Endothelial cell of umbilical vein (primary cell): ENCODE measurements around the gene LRRN3. TPM values are rescaled to one million over a fixed set of nuclear protein-coding genes. Genes with fewer than 3 reads are reported as not detected.

Experiments used
- BruUV-seq: library from RNA; stranded (reverse); fragments of 400-500 nt; replicated peaks from 2 replicates; lab custom pipeline; 2021; lab: Mats Ljungman, UMichigan
- CTCF ChIA-PET: fragments of 300-600, 350-600 bp; sonication (Branson Sonifier 250); formaldehyde crosslinking; loops from one replicate; lab custom pipeline; 2021; ENCODE audit warnings: antibody characterized with exemption, inconsistent platforms; lab: Charles Lee
- POLR2A ChIA-PET: fragments of 300-600, 350-600 bp; sonication (Branson Sonifier 250); formaldehyde crosslinking; loops from one replicate; lab custom pipeline; 2021; ENCODE audit warnings: antibody characterized with exemption, inconsistent platforms; lab: Charles Lee
- DNase-seq: peaks from one replicate; pipeline ENCODE4 v3.0.0-alpha.2; 2011; ENCODE audit warnings: low read depth, low spot score
- FAIRE-seq: peaks from 2 replicates; lab custom pipeline; 2011; peaks lifted over from hg19 to GRCh38; lab: Jason Lieb, UNC
- H2AFZ ChIP-seq: 2 replicates; pipeline ENCODE4 v1.6.0; 2012; ENCODE audit warnings: low read depth, low read length, control low read depth, inconsistent platforms
- H3K27ac ChIP-seq: 2 replicates; pipeline ENCODE4 v1.5.1; 2011; ENCODE audit warnings: low read depth, mild to moderate bottlenecking, control low read depth, low read length, moderate library complexity; ENCODE audit not compliant: insufficient read depth
- H3K27me3 ChIP-seq, 2 experiments: 2 replicates each; pipeline versions ENCODE4 v1.6.0 to v1.6.1; 2011; ENCODE audit warnings: low read length in 2 of 2, mixed read lengths in 1 of 2; ENCODE audit not compliant: control insufficient read depth in 2 of 2, insufficient read depth in 2 of 2
- H3K36me3 ChIP-seq, 2 experiments: 2 replicates in 1 of 2; 3 replicates in 1 of 2; pipeline ENCODE4 v1.5.1; 2011; ENCODE audit warnings: low read length in 2 of 2, mild to moderate bottlenecking in 1 of 2, moderate library complexity in 1 of 2; ENCODE audit not compliant: control insufficient read depth in 2 of 2, insufficient read depth in 2 of 2; ENCODE audit errors: extremely low read depth in 1 of 2
- H3K4me1 ChIP-seq: 3 replicates; pipeline ENCODE4 v1.5.1; 2011; ENCODE audit warnings: mild to moderate bottlenecking, low read length; ENCODE audit not compliant: control insufficient read depth, insufficient read depth; ENCODE audit errors: extremely low read depth
- H3K4me2 ChIP-seq: 2 replicates; pipeline ENCODE4 v1.6.1; 2011; ENCODE audit warnings: low read length, control low read depth, mixed read lengths; ENCODE audit not compliant: insufficient read depth
- H3K4me3 ChIP-seq, 3 experiments: fragments of 200-600 bp in 1 of 3; sonication (generic), shearing (Covaris generic) in 1 of 3; replicated peaks in 1 of 3; 2 replicates each; pipeline ENCODE4 v1.5.1; 2011 to 2016; ENCODE audit warnings: control low read depth in 3 of 3, low read length in 3 of 3, mild to moderate bottlenecking in 2 of 3, inconsistent platforms in 1 of 3, low read depth in 1 of 3, moderate library complexity in 1 of 3; ENCODE audit not compliant: insufficient read depth in 1 of 3
- H3K79me2 ChIP-seq: 2 replicates; pipeline ENCODE4 v1.6.0; 2012; ENCODE audit warnings: low read length, inconsistent platforms; ENCODE audit not compliant: control insufficient read depth, insufficient read depth
- H3K9ac ChIP-seq: replicated peaks from 2 replicates; pipeline ENCODE3; 2011; ENCODE audit warnings: low read length, control low read depth; ENCODE audit not compliant: insufficient read depth; ENCODE audit errors: extremely low read depth
- H3K9me1 ChIP-seq: replicated peaks from 3 replicates; pipeline ENCODE4 v1.6.0; 2011; ENCODE audit warnings: mild to moderate bottlenecking, low read length; ENCODE audit not compliant: control insufficient read depth, insufficient read depth; ENCODE audit errors: extremely low read depth
- H3K9me3 ChIP-seq: replicated peaks from 2 replicates; pipeline ENCODE4 v1.5.1; 2012; ENCODE audit warnings: low read length, inconsistent platforms; ENCODE audit not compliant: control insufficient read depth, insufficient read depth
- H4K20me1 ChIP-seq: replicated peaks from 2 replicates; pipeline ENCODE3; 2011; ENCODE audit warnings: mild to moderate bottlenecking, low read length; ENCODE audit not compliant: control insufficient read depth, insufficient read depth; ENCODE audit errors: extremely low read depth
- CTCF ChIP-seq, 2 donors: IDR thresholded peaks; 1 replicate in 1 of 2; 2 replicates in 1 of 2; pipeline ENCODE4 v1.5.1; 2011; ENCODE audit warnings: low read length in 2 of 2, mild to moderate bottlenecking in 2 of 2, moderate library complexity in 2 of 2, control low read depth in 1 of 2, inconsistent platforms in 1 of 2, low read depth in 1 of 2; ENCODE audit not compliant: insufficient read depth in 1 of 2; ENCODE audit errors: extremely low read depth in 1 of 2
- EZH2 ChIP-seq: IDR thresholded peaks from 2 replicates; pipeline ENCODE4 v1.6.1; 2012; ENCODE audit warnings: borderline replicate concordance, low read depth, mild to moderate bottlenecking, moderate library complexity, low read length, inconsistent platforms; ENCODE audit not compliant: severe bottlenecking
- FOS ChIP-seq: IDR thresholded peaks from 2 replicates; pipeline ENCODE4 v1.6.1; 2011; ENCODE audit warnings: mild to moderate bottlenecking, low read length, moderate library complexity, borderline replicate concordance; ENCODE audit not compliant: insufficient read depth
- GATA2 ChIP-seq: IDR thresholded peaks from 2 replicates; pipeline ENCODE4 v1.7.0; 2011; ENCODE audit warnings: low read depth, mild to moderate bottlenecking, moderate library complexity, mixed read lengths, low read length; ENCODE audit not compliant: insufficient read length, insufficient read depth
- JUN ChIP-seq: IDR thresholded peaks from 2 replicates; pipeline ENCODE4 v1.6.1; 2011; ENCODE audit warnings: borderline replicate concordance, low read depth; ENCODE audit not compliant: insufficient read length, insufficient read depth
- MAX ChIP-seq: IDR thresholded peaks from 2 replicates; pipeline ENCODE4 v1.6.1; 2011; ENCODE audit not compliant: insufficient read depth, insufficient read length
- MYC ChIP-seq: IDR thresholded peaks from one replicate; pipeline ENCODE4 v1.6.1; 2011; ENCODE audit warnings: mild to moderate bottlenecking, low read depth, low read length
- POLR2A ChIP-seq: IDR thresholded peaks from 2 replicates; pipeline ENCODE4 v1.6.1; 2012; ENCODE audit warnings: low read depth, mild to moderate bottlenecking, control low read depth, low read length
- POLR2AphosphoS5 ChIP-seq: IDR thresholded peaks from 2 replicates; pipeline ENCODE4 v1.6.1; 2012; ENCODE audit warnings: low read depth, mild to moderate bottlenecking, control low read depth, low read length, moderate library complexity; ENCODE audit not compliant: insufficient read depth
- dilution Hi-C: fragments of 300-500 bp; cut with MboI; formaldehyde crosslinking; loops from one replicate; pipeline ENCODE4 v1.15.0; 2019; ENCODE audit warnings: low sequenced_read_pairs; ENCODE audit not compliant: extremely low pct_ligation_motif_present
- intact Hi-C: fragments of 100-400 bp; cut with micrococcal nuclease; formaldehyde crosslinking; loops from one replicate; pipeline ENCODE4 v1.10.0; 2022
- polyA plus RNA-seq, 4 experiments: library from polyadenylated mRNA; depleted of rRNA in 3 of 4; stranded (reverse) in 3 of 4; unstranded in 1 of 4; fragments of >200 nt; gene quantifications; 2 replicates each; pipeline versions ENCODE4 v1.2.1 to v1.2.3, GENCODE V29; 2011 to 2012; ENCODE audit warnings: missing spikeins in 1 of 4
- total RNA-seq: library from RNA; stranded (reverse); gene quantifications from 2 replicates; pipeline ENCODE4 v1.2.3, GENCODE V29; 2021

The LRRN3 gene
- total and polyA plus RNA-seq, 2 donors (not counting 3 experiments of a cell fraction or from before 2014, with no cell fraction given) = not detected

GRCh38 chr7:111089822-111090426, 1.0 kb upstream of the LRRN3 start:
- Histone ChIP-seq H2AFZ (no peak overlapping the region), H3K79me2 (no peaks in the 10 kb centered on the region), H3K36me3 (no peaks in the 10 kb centered on the region), H3K9me3 (no peaks in the 10 kb centered on the region), H3K4me1 (peaks cover 3% of the 10 kb centered on the region), H3K27ac (no peak overlapping the region), H3K4me3 (no peak overlapping the region), H3K9ac (no peak overlapping the region), H3K4me2 (no peak overlapping the region), H3K9me1 (no peaks in the 10 kb centered on the region), H4K20me1 (no peaks in the 10 kb centered on the region), H3K27me3 (no peaks in the 10 kb centered on the region)
- BruUV-seq = no TSS peak
- dilution Hi-C loops = no loop called here
- DNase-seq = peak; percentile 54
- no peak for FAIRE-seq
- peak; percentile 44 to 52 for TF ChIP-seq CTCF (IDR thresholded peaks at IDR 0.05; ENCODE audit: extremely low read depth in 1 of 2, insufficient read depth in 1 of 2, low read depth in 1 of 2, low read length in 2 of 2)
- TF ChIP-seq POLR2A = no peak
- CTCF ChIA-PET = interaction anchor here (0.9 kb wide), 1 partner anchor 8 kb away, joined by 4 read pairs; no protein-coding TSS in a partner anchor
- intact Hi-C loops = loop anchor here (1.0 to 10.0 kb wide), 5 partner anchors 59 to 647 kb away; partner anchors contain the start of gene IMMP2L
- POLR2A ChIA-PET = no interaction called here

- Histone ChIP-seq H3K36me3 (no peaks in the 10 kb centered on the region), H3K27me3 (no peaks in the 10 kb centered on the region), H4K20me1 (no peaks in the 10 kb centered on the region), H3K27ac (no peak overlapping the region), H3K4me1 (peaks cover 3% of the 10 kb centered on the region), H3K4me3 (no peak overlapping the region), H3K9ac (no peak overlapping the region), H3K79me2 (no peaks in the 10 kb centered on the region), H3K9me1 (no peaks in the 10 kb centered on the region), H3K4me2 (no peak overlapping the region), H3K9me3 (no peaks in the 10 kb centered on the region), H2AFZ (no peak overlapping the region)
- ChIA-PET CTCF (interaction anchor here (1.0 kb wide), 1 partner anchor 35 kb away, joined by 4 read pairs; no protein-coding TSS in a partner anchor), POLR2A (no interaction called here)
- peak; percentile 40 for DNase-seq
- intact Hi-C loops (loop anchor here (5.0 to 10.0 kb wide), 2 partner anchors 471 to 647 kb away; partner anchors contain the start of gene IMMP2L), dilution Hi-C loops (no loop called here)
- TF ChIP-seq POLR2A (no peak), MAX (no peak), FOS (no peak), JUN (no peak), GATA2 (no peak), CTCF (IDR thresholded peaks at IDR 0.05; ENCODE audit: extremely low read depth in 1 of 2, insufficient read depth in 1 of 2, low read depth in 1 of 2, low read length in 2 of 2) (no peak), POLR2AphosphoS5 (no peak), MYC (no peak), EZH2 (no peak)
- peak; percentile 15 for FAIRE-seq
- BruUV-seq = no TSS peak
Measured at GRCh38 chr7:111091593-111092358, 849 bp downstream of the LRRN3 start.
